ENCODE measurements around the gene RIT1. TPM values are rescaled to one million over a fixed set of nuclear protein-coding genes. Genes with fewer than 3 reads are reported as not detected.

RIT1 gene
- total RNA-seq, 1 experiment from 2014 or later: 21.9 TPM

- H3K9me3 ChIP-seq: no peaks in the 10 kb centered on the region
- Mint-ChIP-seq H3K4me1 (ENCODE audit: low read depth, unreplicated experiment) (no peaks in the 10 kb centered on the region), H3K27ac (ENCODE audit: unreplicated experiment) (no peak overlapping the region), H3K9me3 (ENCODE audit: unreplicated experiment) (no peaks in the 10 kb centered on the region), H3K4me3 (ENCODE audit: unreplicated experiment) (no peak overlapping the region), H3K36me3 (ENCODE audit: insufficient read depth, unreplicated experiment) (peaks cover 89% of the 10 kb centered on the region), H3K27me3 (ENCODE audit: insufficient read depth, unreplicated experiment) (no peaks in the 10 kb centered on the region)
- ChIA-PET POLR2A (no interaction called here), CTCF (interaction anchor here (1.3 kb wide), 1 partner anchor 19 kb away, joined by 7 read pairs; no protein-coding TSS in a partner anchor)
- TF ChIP-seq CTCF (IDR thresholded peaks at IDR 0.05; ENCODE audit: insufficient read depth in 1 of 2, low read depth in 1 of 2, low read length in 1 of 2, severe bottlenecking in 1 of 2, unreplicated experiment in 1 of 2): no peak
- intact Hi-C loops (cut with micrococcal nuclease; ENCODE audit: unreplicated experiment): no loop called here
- H3K36me3 ChIP-seq (ENCODE audit: control insufficient read depth, insufficient read depth, low read length): peaks cover 3% of the 10 kb centered on the region
- H3K4me1 ChIP-seq: no peaks in the 10 kb centered on the region
- no peak overlapping the region for H3K4me3 ChIP-seq (ENCODE audit: low read depth, low read length)
- H3K27me3 ChIP-seq (replicated peaks; ENCODE audit: control insufficient read depth, insufficient read depth, low read length): no peaks in the 10 kb centered on the region
- BruUV-seq (replicated peaks): no TSS peak
- DNase-seq: no peak
These were observed 46.3 kb upstream of the RIT1 start for GRCh38 chr1:155957411-155957915.

- peaks cover 4% of the 10 kb centered on the region for H3K36me3 ChIP-seq (ENCODE audit: control insufficient read depth, insufficient read depth, low read length)
- intact Hi-C loops (cut with micrococcal nuclease; ENCODE audit: unreplicated experiment): no loop called here
- H3K9me3 ChIP-seq: no peaks in the 10 kb centered on the region
- Mint-ChIP-seq H3K36me3 (ENCODE audit: insufficient read depth, unreplicated experiment) (peaks cover 85% of the 10 kb centered on the region), H3K27me3 (ENCODE audit: insufficient read depth, unreplicated experiment) (no peaks in the 10 kb centered on the region), H3K27ac (ENCODE audit: unreplicated experiment) (no peak overlapping the region), H3K4me3 (ENCODE audit: unreplicated experiment) (no peak overlapping the region), H3K9me3 (ENCODE audit: unreplicated experiment) (no peaks in the 10 kb centered on the region), H3K4me1 (ENCODE audit: low read depth, unreplicated experiment) (no peaks in the 10 kb centered on the region)
- DNase-seq: no peak
- ChIA-PET POLR2A (interaction anchor here (0.6 kb wide), 1 partner anchor 95 kb away, joined by 8 read pairs; no protein-coding TSS in a partner anchor), CTCF (no interaction called here)
- TF ChIP-seq CTCF (IDR thresholded peaks at IDR 0.05; ENCODE audit: insufficient read depth in 1 of 2, low read depth in 1 of 2, low read length in 1 of 2, severe bottlenecking in 1 of 2, unreplicated experiment in 1 of 2): no peak
- H3K4me1 ChIP-seq: no peaks in the 10 kb centered on the region
- BruUV-seq (replicated peaks): no TSS peak
- no peaks in the 10 kb centered on the region for H3K27me3 ChIP-seq (replicated peaks; ENCODE audit: control insufficient read depth, insufficient read depth, low read length)
- no peak overlapping the region for H3K4me3 ChIP-seq (ENCODE audit: low read depth, low read length)
These were observed 43.5 kb upstream of the RIT1 start for GRCh38 chr1:155954645-155955044.

GRCh38 chr1:155952505-155952890 is 41.3 kb upstream of the RIT1 start:
- Mint-ChIP-seq H3K27me3 (ENCODE audit: insufficient read depth, unreplicated experiment) (no peaks in the 10 kb centered on the region), H3K4me3 (ENCODE audit: unreplicated experiment) (no peak overlapping the region), H3K36me3 (ENCODE audit: insufficient read depth, unreplicated experiment) (peaks cover 86% of the 10 kb centered on the region), H3K4me1 (ENCODE audit: low read depth, unreplicated experiment) (no peaks in the 10 kb centered on the region), H3K9me3 (ENCODE audit: unreplicated experiment) (no peaks in the 10 kb centered on the region), H3K27ac (ENCODE audit: unreplicated experiment) (no peak overlapping the region)
- Histone ChIP-seq H3K36me3 (ENCODE audit: control insufficient read depth, insufficient read depth, low read length) (peaks cover 4% of the 10 kb centered on the region), H3K4me3 (ENCODE audit: low read depth, low read length) (no peak overlapping the region), H3K4me1 (no peaks in the 10 kb centered on the region), H3K9me3 (no peaks in the 10 kb centered on the region), H3K27me3 (replicated peaks; ENCODE audit: control insufficient read depth, insufficient read depth, low read length) (no peaks in the 10 kb centered on the region)
- no TSS peak for BruUV-seq (replicated peaks)
- DNase-seq: no peak
- POLR2A ChIA-PET: no interaction called here
- no peak for TF ChIP-seq CTCF (IDR thresholded peaks at IDR 0.05; ENCODE audit: insufficient read depth in 1 of 2, low read depth in 1 of 2, low read length in 1 of 2, severe bottlenecking in 1 of 2, unreplicated experiment in 1 of 2)
- CTCF ChIA-PET: no interaction called here
- intact Hi-C loops (cut with micrococcal nuclease; ENCODE audit: unreplicated experiment): no loop called here
